OCI-LY3 (cell line): ENCODE data around the gene FOXD4L3.
"Not testable (repeated sequence)": the region's sequence is repeated elsewhere in the genome, so short reads cannot be mapped to it uniquely, and the experiment has no call there.

Experiments used
- H2AFZ ChIP-seq: fragments of 200-600, 300-600 bp; shearing (Covaris generic); 2 replicates; pipeline ENCODE4 v1.6.0; 2014; ENCODE audit warnings: antibody characterized with exemption, low read depth, low read length
- H3K27ac ChIP-seq: fragments of 200-600, 300-600 bp; sonication (generic); 2 replicates; pipeline ENCODE4 v1.5.1; 2014; ENCODE audit warnings: mild to moderate bottlenecking, low read length, moderate library complexity, mixed read lengths
- H3K27me3 ChIP-seq: fragments of 200-600, 300-600 bp; sonication (generic); 2 replicates; pipeline ENCODE4 v1.6.1; 2014; ENCODE audit warnings: low read depth, low read length, mixed read lengths
- H3K36me3 ChIP-seq: fragments of 200-600, 300-600 bp; sonication (generic); replicated peaks from 2 replicates; pipeline ENCODE3; 2014; ENCODE audit warnings: low read depth, low read length, mixed read lengths
- H3K4me1 ChIP-seq: fragments of 300-600, 200-600 bp; sonication (generic); 2 replicates; pipeline ENCODE4 v1.6.1; 2014; ENCODE audit warnings: low read length, mixed read lengths
- H3K4me2 ChIP-seq: fragments of 200-600, 300-600 bp; sonication (generic); 2 replicates; pipeline ENCODE4 v1.6.1; 2014; ENCODE audit warnings: low read length, mixed read lengths
- H3K4me3 ChIP-seq: fragments of 300-600, 200-600 bp; sonication (generic); 2 replicates; pipeline ENCODE4 v1.5.1; 2014; ENCODE audit warnings: antibody characterized with exemption, mild to moderate bottlenecking, low read length, moderate library complexity
- H3K79me2 ChIP-seq: fragments of 300-600, 200-600 bp; shearing (Covaris generic); 2 replicates; pipeline ENCODE4 v1.6.1; 2014; ENCODE audit warnings: mild to moderate bottlenecking, low read length, mixed read lengths
- H3K9ac ChIP-seq: fragments of 300-600, 200-600 bp; shearing (Covaris generic); 2 replicates; pipeline ENCODE4 v1.6.0; 2014; ENCODE audit warnings: mild to moderate bottlenecking, low read length, moderate library complexity
- H3K9me3 ChIP-seq: fragments of 200-600, 300-600 bp; shearing (Covaris generic); 2 replicates; pipeline ENCODE4 v1.6.1; 2014; ENCODE audit warnings: low read length, mixed read lengths; ENCODE audit not compliant: insufficient read depth
- H4K20me1 ChIP-seq: fragments of 200-600, 300-600 bp; sonication (generic); 2 replicates; pipeline ENCODE4 v1.6.1; 2016; ENCODE audit warnings: low read length, mixed read lengths; ENCODE audit not compliant: insufficient read depth

FOXD4L3 gene

DNA sequence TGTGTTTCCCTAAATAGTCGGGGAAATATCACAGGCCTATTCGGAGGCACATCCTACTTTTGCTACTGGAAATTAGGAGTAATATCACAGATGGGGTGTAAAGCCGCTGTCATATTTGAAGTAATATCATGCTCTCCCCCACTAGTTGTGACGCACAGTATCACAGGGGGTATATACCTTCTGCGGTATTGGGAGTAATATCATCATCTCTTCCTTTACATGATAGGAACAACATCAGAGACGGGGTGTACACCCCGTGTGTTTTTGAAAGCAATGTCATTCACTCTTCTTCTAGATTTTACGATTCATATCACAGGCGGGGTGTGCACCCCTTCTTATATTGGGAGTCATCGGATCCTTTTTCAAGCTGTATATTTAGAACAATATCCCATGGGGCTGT, 15.5 kb downstream of the FOXD4L3 start:
- not testable (repeated sequence) for H3K9me3 ChIP-seq, H3K4me3 ChIP-seq, H3K4me1 ChIP-seq, H3K9ac ChIP-seq, H3K27me3 ChIP-seq, H4K20me1 ChIP-seq, H3K36me3 ChIP-seq, H3K79me2 ChIP-seq, H3K4me2 ChIP-seq, H2AFZ ChIP-seq, H3K27ac ChIP-seq

DNA sequence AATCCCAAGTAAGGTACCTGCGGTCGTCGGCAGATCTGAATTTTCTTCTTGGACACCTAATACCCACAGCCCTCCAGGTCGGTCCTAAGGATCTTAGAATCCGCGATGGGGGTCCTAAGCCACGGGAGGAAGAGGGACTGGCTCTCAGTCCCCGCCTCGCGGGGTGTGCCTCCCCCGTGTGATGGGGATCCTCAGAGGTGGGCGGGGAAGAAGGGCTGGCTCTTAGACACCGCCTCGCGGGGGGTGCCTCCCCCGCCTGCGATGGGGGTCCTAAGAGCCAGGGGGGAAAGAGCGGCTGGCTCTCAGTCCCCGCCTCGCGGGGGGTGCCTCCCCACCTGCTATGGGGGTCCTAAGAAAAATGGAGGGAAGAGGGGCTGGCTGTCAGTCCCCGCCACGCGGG, 21.1 kb downstream of the FOXD4L3 start:
- H3K36me3 ChIP-seq, H3K9ac ChIP-seq, H2AFZ ChIP-seq, H4K20me1 ChIP-seq, H3K27me3 ChIP-seq, H3K4me1 ChIP-seq, H3K4me3 ChIP-seq, H3K9me3 ChIP-seq, H3K79me2 ChIP-seq, H3K4me2 ChIP-seq, H3K27ac ChIP-seq: not testable (repeated sequence)

DNA sequence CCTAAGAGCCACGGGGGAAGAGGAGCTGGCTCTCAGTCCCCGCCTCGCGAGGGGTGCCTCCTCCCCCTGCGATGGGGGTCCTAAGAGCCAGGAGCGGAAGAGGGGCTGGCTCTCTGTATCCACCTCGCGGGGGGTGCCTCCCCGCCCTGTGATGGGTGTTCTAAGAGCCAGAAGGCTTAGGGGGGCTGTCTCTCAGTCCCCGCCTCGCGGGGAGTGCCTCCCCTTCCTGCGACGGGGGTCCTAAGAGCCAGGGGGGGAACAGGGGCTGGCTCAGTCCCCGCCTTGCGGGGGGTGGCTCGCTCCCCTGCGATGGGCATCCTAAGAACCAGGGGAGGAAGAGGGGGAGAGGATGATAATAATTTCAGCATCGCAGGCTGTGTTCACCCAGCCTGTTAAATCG, 21.9 kb downstream of the FOXD4L3 start:
- not testable (repeated sequence) for H3K4me3 ChIP-seq, H3K4me1 ChIP-seq, H3K4me2 ChIP-seq, H3K36me3 ChIP-seq, H3K79me2 ChIP-seq, H4K20me1 ChIP-seq, H3K9ac ChIP-seq, H2AFZ ChIP-seq, H3K9me3 ChIP-seq, H3K27me3 ChIP-seq, H3K27ac ChIP-seq

DNA sequence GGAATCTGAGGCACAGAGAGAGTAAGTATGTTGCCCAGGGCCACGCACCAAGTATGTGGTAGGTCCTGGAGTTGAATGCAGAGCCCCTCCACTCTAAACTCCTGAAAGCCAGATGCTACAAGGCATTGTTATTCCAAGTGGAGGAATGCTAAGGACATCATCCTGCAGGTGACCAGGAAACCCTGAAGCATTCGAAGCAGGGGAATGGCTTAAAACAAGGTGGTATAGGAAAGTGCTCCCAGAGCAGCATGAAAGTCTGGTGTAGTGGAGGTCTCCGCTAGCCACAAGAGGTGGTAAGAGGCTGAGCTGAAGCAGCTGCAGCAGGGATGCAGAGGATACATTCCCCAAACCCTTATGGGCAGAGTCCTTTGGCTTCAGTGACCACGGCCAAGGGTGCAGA, 26.4 kb downstream of the FOXD4L3 start:
- H3K27me3 ChIP-seq, H3K27ac ChIP-seq, H2AFZ ChIP-seq, H3K9me3 ChIP-seq, H3K9ac ChIP-seq, H3K79me2 ChIP-seq, H3K4me2 ChIP-seq, H3K4me1 ChIP-seq, H3K4me3 ChIP-seq, H4K20me1 ChIP-seq, H3K36me3 ChIP-seq: not testable (repeated sequence)

DNA sequence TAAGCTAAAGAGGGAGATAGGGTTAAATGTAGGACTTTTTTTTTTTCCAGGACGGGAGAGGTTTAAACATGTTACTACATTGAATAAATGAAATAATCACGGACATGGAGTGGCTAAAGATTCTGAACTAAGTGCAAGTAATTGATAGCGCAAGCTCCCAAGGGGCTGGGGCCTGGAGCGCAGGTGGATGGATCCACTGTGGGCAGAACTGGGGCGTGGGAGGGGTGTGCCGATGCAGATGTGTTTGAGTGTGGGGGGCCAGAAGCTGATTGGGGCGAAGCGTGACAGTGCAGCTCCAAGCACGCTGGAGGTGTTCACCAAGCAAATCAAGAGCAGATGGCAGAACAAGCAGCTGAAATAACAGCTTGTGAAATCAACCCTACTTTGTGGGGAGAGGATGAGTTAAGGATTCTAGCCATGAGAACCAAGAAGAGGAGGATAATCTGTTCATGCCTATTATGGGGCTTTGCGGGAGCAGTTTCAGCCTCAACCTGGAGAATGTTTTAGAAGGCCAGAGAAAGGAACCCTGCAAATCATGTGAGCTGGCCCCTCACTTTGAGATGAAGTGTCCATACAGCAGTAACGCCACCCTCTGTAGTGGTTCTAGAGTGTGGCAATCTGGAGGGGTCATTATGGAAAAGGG, 28.0 kb downstream of the FOXD4L3 start:
- H3K9ac ChIP-seq, H2AFZ ChIP-seq, H3K4me3 ChIP-seq, H3K27me3 ChIP-seq, H3K36me3 ChIP-seq, H3K79me2 ChIP-seq, H3K4me2 ChIP-seq, H3K27ac ChIP-seq, H4K20me1 ChIP-seq, H3K4me1 ChIP-seq, H3K9me3 ChIP-seq: not testable (repeated sequence)

DNA sequence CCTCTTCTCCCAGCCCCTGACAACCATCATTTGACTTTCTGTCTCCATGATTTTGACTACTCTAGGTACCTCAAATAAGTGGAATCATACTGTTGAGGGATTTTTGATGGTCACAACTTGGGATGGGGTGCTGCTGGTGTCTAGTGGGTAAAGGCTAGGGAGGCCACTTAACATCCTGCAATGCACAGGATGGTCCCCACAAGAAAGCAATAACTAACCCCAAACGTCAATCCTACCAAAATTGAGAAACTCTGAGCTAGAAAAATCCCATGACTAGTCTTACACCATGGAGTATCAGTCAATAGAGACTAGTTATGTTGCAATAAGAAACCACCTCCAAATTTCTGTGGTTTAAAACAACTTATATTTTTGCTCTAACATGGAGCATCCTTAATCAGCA, 29.5 kb downstream of the FOXD4L3 start:
- not testable (repeated sequence) for H3K4me1 ChIP-seq

DNA sequence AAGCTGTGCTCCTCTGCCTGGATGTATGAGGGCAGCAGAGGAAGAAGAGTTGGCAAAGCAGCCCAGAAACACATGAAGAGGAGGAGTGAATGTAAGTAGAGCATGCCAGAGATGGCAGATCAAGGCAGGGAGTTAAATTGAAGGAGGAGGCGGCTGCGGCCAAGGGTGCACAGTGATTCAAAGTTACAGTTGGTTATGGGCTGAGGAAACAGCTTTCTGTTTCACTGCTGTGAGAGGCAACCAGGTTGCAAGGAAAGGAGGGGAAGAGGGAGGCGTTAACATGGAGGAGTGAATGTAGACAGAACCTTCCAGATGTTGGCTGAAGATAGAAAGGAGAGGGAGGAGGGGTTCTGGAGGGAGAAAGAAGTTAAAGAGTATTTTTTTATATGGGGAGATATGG, 33.3 kb downstream of the FOXD4L3 start:
- not testable (repeated sequence) for H3K4me2 ChIP-seq, H3K4me1 ChIP-seq, H3K4me3 ChIP-seq, H3K79me2 ChIP-seq, H3K27me3 ChIP-seq, H2AFZ ChIP-seq, H3K9ac ChIP-seq, H4K20me1 ChIP-seq, H3K9me3 ChIP-seq, H3K36me3 ChIP-seq, H3K27ac ChIP-seq

More for the DNA sequence above, 29.5 kb downstream of the FOXD4L3 start:
- H3K79me2 ChIP-seq, H3K9me3 ChIP-seq, H4K20me1 ChIP-seq, H3K4me2 ChIP-seq, H3K27ac ChIP-seq, H3K36me3 ChIP-seq, H3K4me3 ChIP-seq, H3K9ac ChIP-seq, H2AFZ ChIP-seq, H3K27me3 ChIP-seq: not testable (repeated sequence)

DNA sequence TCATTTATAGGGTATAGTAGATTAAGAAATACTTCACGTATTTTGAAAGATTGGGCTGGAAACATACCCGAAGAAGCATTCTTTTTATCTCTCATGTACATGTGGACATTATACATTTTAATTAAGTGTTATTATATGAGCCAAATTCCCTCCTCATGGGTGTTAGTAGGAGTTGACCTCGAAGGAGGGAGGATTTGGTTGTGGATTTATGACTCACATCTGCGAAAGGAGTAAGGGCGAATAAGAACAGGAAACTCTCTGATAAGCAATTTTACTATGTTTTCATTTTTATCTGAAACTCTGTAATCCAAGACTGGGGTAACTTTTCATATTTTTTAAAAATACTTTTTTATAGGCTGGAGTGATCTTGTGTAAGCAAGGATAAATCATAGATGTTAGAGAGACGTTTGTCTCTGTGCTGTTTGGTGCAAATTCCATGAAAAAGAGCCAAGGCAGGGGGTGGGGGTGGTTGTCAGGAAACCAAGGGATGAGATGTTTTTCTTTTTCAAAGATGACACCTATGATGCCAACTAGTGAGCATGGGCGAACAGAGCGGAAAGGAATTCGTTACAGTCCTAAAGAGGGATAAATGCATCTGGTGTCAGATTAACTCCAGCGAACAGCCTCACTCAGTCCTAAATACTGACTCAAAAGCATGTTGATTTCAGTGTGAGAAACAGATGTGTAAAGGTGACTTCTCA, 34.1 kb downstream of the FOXD4L3 start:
- H2AFZ ChIP-seq, H4K20me1 ChIP-seq, H3K9me3 ChIP-seq, H3K36me3 ChIP-seq, H3K4me2 ChIP-seq, H3K79me2 ChIP-seq, H3K27ac ChIP-seq, H3K27me3 ChIP-seq, H3K4me1 ChIP-seq, H3K4me3 ChIP-seq, H3K9ac ChIP-seq: not testable (repeated sequence)

DNA sequence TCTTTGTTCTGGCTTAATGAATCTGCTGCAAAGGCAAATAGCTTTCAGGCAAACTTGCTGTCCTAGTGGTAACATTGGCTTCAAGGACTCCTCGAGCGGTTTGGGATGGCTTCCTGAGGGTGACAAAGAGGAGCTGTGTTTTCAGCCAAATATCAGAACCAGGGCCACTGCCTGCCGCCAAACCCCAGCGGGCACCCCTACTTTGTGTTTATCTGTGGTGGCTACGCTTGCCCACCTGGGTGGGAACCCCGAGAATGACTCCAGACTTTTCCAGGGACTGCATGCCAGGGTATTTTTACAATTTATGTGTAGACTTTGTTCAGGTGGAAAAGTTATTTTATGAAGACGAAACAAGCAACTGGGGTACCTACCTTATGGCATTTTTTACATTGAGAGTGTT, 35.3 kb downstream of the FOXD4L3 start:
- H2AFZ ChIP-seq, H3K4me3 ChIP-seq, H3K27ac ChIP-seq, H3K27me3 ChIP-seq, H3K79me2 ChIP-seq, H4K20me1 ChIP-seq, H3K9ac ChIP-seq, H3K36me3 ChIP-seq, H3K4me2 ChIP-seq, H3K9me3 ChIP-seq, H3K4me1 ChIP-seq: not testable (repeated sequence)
